Measurements from ENCODE around the gene SORT1. TPM values are rescaled to one million over a fixed set of nuclear protein-coding genes. Genes with fewer than 3 reads are reported as not detected.

The SORT1 gene
- total and polyA plus RNA-seq, 2 of the 8 experiments (the other 6 are each of a cell fraction or from before 2014, with no cell fraction given), result 18.7 to 69.6 TPM

DNA sequence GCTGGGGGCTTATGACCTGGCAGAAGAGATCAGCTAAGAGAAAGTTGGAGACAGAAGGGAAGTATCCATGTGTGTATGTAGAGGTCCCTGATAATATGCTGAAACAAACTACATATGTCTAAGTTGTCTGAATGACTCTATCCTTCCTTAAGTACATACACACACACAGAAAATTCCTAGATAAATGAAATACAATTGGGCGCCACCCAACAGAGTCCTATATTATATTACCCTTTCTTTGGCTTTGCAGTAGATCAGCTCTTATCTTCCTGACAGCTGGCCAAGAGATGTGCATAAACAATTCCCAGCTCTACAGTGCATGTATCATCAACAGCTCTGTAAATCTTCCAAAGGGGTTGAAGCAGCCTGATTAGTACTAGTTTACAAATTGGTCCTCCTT, 40.1 kb downstream of the SORT1 start:
- no peak for FAIRE-seq
- no peak for TF ChIP-seq FOSL1 (IDR thresholded peaks at IDR 0.05; ENCODE audit: insufficient read depth, low read depth, low read length)
- no peak for TF ChIP-seq SP2 (IDR thresholded peaks at IDR 0.05; ENCODE audit: low read length)
- TF ChIP-seq EZH2 (IDR thresholded peaks at IDR 0.05; ENCODE audit: low read depth, low read length, severe bottlenecking), result no peak
- TF ChIP-seq CTBP2 (IDR thresholded peaks at IDR 0.05; ENCODE audit: borderline replicate concordance, insufficient read depth, insufficient read length, low read length), result no peak
- no peak for TF ChIP-seq SUZ12 (IDR thresholded peaks at IDR 0.05; ENCODE audit: low read length)
- TF ChIP-seq ASH2L (IDR thresholded peaks at IDR 0.05; ENCODE audit: low read length), result no peak
- TF ChIP-seq POU5F1 (IDR thresholded peaks at IDR 0.05; ENCODE audit: low read depth, low read length), result no peak
- no peak for TF ChIP-seq NRF1 (IDR thresholded peaks at IDR 0.05; ENCODE audit: low read depth, low read length)
- TF ChIP-seq CREB1 (IDR thresholded peaks at IDR 0.05), result no peak
- TF ChIP-seq EP300 (IDR thresholded peaks at IDR 0.05; ENCODE audit: borderline replicate concordance in 1 of 2, low read depth in 2 of 2, low read length in 2 of 2), result no peak
- TF ChIP-seq POLR2AphosphoS5 (IDR thresholded peaks at IDR 0.05; ENCODE audit: low read depth, low read length), result no peak
- no peak for TF ChIP-seq SIN3A (conservative IDR thresholded peaks at IDR 0.05 in 1 of 2, IDR thresholded peaks at IDR 0.05 in 1 of 2; ENCODE audit: low read depth in 1 of 2, low read length in 2 of 2)
- TF ChIP-seq RNF2 (IDR thresholded peaks at IDR 0.05; ENCODE audit: borderline replicate concordance, low read depth, low read length, missing control alignments, poor library complexity, severe bottlenecking), result no peak
- no peak for TF ChIP-seq BCL11A (IDR thresholded peaks at IDR 0.05; ENCODE audit: low read depth in 2 of 2, low read length in 2 of 2)

More for the DNA sequence above, 40.1 kb downstream of the SORT1 start:
- no peak overlapping the region for H3K23ac ChIP-seq (ENCODE audit: insufficient read length)
- POLR2A ChIA-PET (ENCODE audit: partially characterized antibody), result interaction anchor here (1.0 to 2.1 kb wide), 4 partner anchors 10 to 80 kb away, joined by 3 to 6 read pairs (median 3); partner anchors contain the start of gene SORT1
- peaks cover 1 to 6% (median 4%) of the 10 kb centered on the region in 4 experiments; a peak in 5 of 7 replicates for H3K4me1 ChIP-seq (replicated peaks in 1 of 4; ENCODE audit: control insufficient read depth in 3 of 4, insufficient read depth in 4 of 4, low read length in 3 of 4)
- H2BK120ac ChIP-seq (replicated peaks; ENCODE audit: low read depth, low read length), result no peak overlapping the region
- no peak overlapping the region for H2BK12ac ChIP-seq (ENCODE audit: low read depth, low read length)
- no peak overlapping the region for H3K14ac ChIP-seq (ENCODE audit: insufficient read length)
- H3K4ac ChIP-seq (replicated peaks; ENCODE audit: insufficient read length, low read depth, low read length), result no peak overlapping the region
- H2BK20ac ChIP-seq (ENCODE audit: low read length), result no peak overlapping the region
- H3K4me2 ChIP-seq (ENCODE audit: insufficient read depth in 1 of 2, low read depth in 2 of 2, low read length in 2 of 2), result no peak overlapping the region
- H3K18ac ChIP-seq (ENCODE audit: extremely low read depth, low read length), result no peak overlapping the region
- CTCF ChIA-PET (ENCODE audit: partially characterized antibody), result interaction anchor here (0.8 to 1.4 kb wide), 5 partner anchors 10 to 175 kb away, joined by 3 read pairs; no protein-coding TSS in a partner anchor
- H3K9me3 ChIP-seq (ENCODE audit: insufficient read depth in 2 of 2, low read depth in 1 of 2, low read length in 1 of 2), result no peaks in the 10 kb centered on the region
- H3K56ac ChIP-seq (replicated peaks; ENCODE audit: insufficient read length, low read depth, low read length), result no peak overlapping the region
- H4K20me1 ChIP-seq (replicated peaks in 1 of 2; ENCODE audit: control insufficient read depth in 1 of 2, insufficient read depth in 2 of 2, low read length in 2 of 2), result no peaks in the 10 kb centered on the region
- H4K5ac ChIP-seq (ENCODE audit: insufficient read length, low read depth, low read length), result no peak overlapping the region
- no peak for DNase-seq (ENCODE audit: low read depth in 1 of 2, low spot score in 2 of 2)
- no peaks in the 10 kb centered on the region for H3K79me2 ChIP-seq (ENCODE audit: control insufficient read depth in 1 of 2, insufficient read depth in 2 of 2, low read length in 2 of 2)
- H3K27ac ChIP-seq (ENCODE audit: low read depth, low read length), result no peak overlapping the region
- H3K4me3 ChIP-seq (ENCODE audit: extremely low read depth in 1 of 4, insufficient read depth in 2 of 4, low read depth in 3 of 4, low read length in 4 of 4), result no peak overlapping the region
- H3K27me3 ChIP-seq (replicated peaks in 1 of 4; ENCODE audit: control insufficient read depth in 3 of 4, extremely low read depth in 1 of 4, insufficient read depth in 3 of 4, low read length in 3 of 4), result no peaks in the 10 kb centered on the region
- no peak overlapping the region for H2BK15ac ChIP-seq (ENCODE audit: low read length)
- WGBS, 2 experiments (ENCODE audit: extremely low coverage in 1 of 2, insufficient coverage in 1 of 2, insufficient read length in 1 of 2, insufficient replicate concordance in 2 of 2, low coverage in 1 of 2, low lambda C conversion rate in 2 of 2, missing lambda C conversion rate in 1 of 2), result 85% methylated on average over 1 of the region's 1 CpG; no CpG with 5 or more reads in 1 of the 2 experiments
- no peak overlapping the region for H2AK5ac ChIP-seq (ENCODE audit: low read depth, low read length)
- H2AFZ ChIP-seq (ENCODE audit: low read length), result no peak overlapping the region
- H4K91ac ChIP-seq (replicated peaks; ENCODE audit: insufficient read length, low read length), result no peak overlapping the region
- H3K9ac ChIP-seq (replicated peaks in 1 of 4; ENCODE audit: extremely low read depth in 1 of 4, low read depth in 3 of 4, low read length in 3 of 4), result no peak overlapping the region
- no peaks in the 10 kb centered on the region; the same call in 1 of the 2 replicates for H3K79me1 ChIP-seq (ENCODE audit: low read depth, low read length)
- H4K8ac ChIP-seq (ENCODE audit: extremely low read depth, insufficient read depth, low read length), result no peak overlapping the region
- H3K36me3 ChIP-seq (ENCODE audit: control insufficient read depth in 2 of 4, insufficient read depth in 4 of 4, low read length in 3 of 4), result peaks cover 0 to 13% (median 1%) of the 10 kb centered on the region in 4 experiments; a peak in 3 of 8 replicates
- no peak overlapping the region for H2BK5ac ChIP-seq (ENCODE audit: low read depth, low read length)
- H3K23me2 ChIP-seq (ENCODE audit: low read depth, low read length), result no peaks in the 10 kb centered on the region
